Brain microvascular endothelial cell (primary cell): ENCODE measurements around the gene C21orf58.

Experiments
- DNase-seq: peaks from one replicate; pipeline ENCODE4 v3.0.0-alpha.2; 2020
- H3K27ac ChIP-seq: fragments of 250-450 bp; sonication (Bioruptor Pico); 2 replicates; pipeline ENCODE4 v1.5.1; 2020; ENCODE audit warnings: mild to moderate bottlenecking, moderate library complexity
- H3K27me3 ChIP-seq: fragments of 250-450 bp; sonication (Bioruptor Pico); replicated peaks from 2 replicates; pipeline ENCODE4 v1.5.1; 2020; ENCODE audit warnings: mild to moderate bottlenecking
- H3K36me3 ChIP-seq: fragments of 250-450 bp; sonication (Bioruptor Pico); replicated peaks from 2 replicates; pipeline ENCODE4 v1.5.1; 2020; ENCODE audit warnings: mild to moderate bottlenecking
- H3K4me3 ChIP-seq: 2 replicates; pipeline ENCODE4 v1.5.1; 2011; ENCODE audit warnings: low read depth, mild to moderate bottlenecking, control low read depth, low read length, moderate library complexity
- in situ Hi-C: cut with HindIII; loops from 2 replicates; pipeline ENCODE4 v1.10.0; 2017; ENCODE audit warnings: low sequenced_read_pairs, low pct_ligation_motif_present
- TF ChIP-seq, protein P1 (sequence below): IDR thresholded peaks from 2 replicates; pipeline ENCODE4 v1.5.1; 2011; ENCODE audit warnings: low read depth, mild to moderate bottlenecking, moderate library complexity, low read length, control low read depth, inconsistent platforms; ENCODE audit errors: missing control alignments

Gene C21orf58

DNA sequence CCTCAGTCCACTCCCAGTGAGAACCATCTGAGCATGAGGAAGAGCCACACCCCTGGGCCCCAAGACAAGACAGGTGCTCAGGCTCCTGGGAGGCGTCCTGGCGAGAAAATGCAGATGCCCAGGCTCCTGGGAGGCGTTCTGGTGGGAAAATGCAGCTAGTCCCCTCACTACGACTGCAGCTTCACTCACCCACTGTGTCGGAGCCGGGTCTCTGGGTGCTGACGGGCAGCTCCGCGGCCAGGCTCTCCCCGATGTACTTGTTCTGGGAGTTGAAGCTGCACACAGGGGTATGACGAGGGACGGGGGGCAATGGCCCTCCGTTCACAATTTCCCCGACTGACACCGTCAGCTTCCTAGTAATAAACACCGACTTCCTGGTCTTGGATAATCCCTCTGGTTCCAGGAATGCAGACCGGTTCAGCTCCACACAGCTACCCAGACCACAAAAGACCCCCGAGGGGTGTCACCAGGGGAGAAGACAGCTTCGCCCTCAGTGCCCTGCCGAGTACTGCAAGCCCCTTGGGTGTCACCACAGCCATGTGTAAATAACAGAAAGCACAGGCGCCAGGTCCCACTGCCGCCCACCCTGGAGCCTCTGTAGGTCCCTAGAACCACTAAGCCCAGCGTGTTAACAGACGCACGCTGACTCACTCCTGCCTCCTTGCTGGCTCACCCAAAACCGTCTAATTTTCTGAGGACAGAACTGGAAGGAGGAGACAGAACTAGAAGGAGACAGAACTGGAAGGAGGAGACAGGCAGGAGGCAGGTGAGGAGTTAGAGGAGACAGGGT lies 57.7 kb downstream of the C21orf58 start:
- H3K27me3 ChIP-seq: no peaks in the 10 kb centered on the region
- no peak overlapping the region for H3K27ac ChIP-seq
- DNase-seq: no peak
- TF ChIP-seq, protein P1, sequence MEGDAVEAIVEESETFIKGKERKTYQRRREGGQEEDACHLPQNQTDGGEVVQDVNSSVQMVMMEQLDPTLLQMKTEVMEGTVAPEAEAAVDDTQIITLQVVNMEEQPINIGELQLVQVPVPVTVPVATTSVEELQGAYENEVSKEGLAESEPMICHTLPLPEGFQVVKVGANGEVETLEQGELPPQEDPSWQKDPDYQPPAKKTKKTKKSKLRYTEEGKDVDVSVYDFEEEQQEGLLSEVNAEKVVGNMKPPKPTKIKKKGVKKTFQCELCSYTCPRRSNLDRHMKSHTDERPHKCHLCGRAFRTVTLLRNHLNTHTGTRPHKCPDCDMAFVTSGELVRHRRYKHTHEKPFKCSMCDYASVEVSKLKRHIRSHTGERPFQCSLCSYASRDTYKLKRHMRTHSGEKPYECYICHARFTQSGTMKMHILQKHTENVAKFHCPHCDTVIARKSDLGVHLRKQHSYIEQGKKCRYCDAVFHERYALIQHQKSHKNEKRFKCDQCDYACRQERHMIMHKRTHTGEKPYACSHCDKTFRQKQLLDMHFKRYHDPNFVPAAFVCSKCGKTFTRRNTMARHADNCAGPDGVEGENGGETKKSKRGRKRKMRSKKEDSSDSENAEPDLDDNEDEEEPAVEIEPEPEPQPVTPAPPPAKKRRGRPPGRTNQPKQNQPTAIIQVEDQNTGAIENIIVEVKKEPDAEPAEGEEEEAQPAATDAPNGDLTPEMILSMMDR: no peak
- H3K36me3 ChIP-seq: peaks cover 77% of the 10 kb centered on the region
- in situ Hi-C loops: no loop called here
- H3K4me3 ChIP-seq: no peak overlapping the region

DNA sequence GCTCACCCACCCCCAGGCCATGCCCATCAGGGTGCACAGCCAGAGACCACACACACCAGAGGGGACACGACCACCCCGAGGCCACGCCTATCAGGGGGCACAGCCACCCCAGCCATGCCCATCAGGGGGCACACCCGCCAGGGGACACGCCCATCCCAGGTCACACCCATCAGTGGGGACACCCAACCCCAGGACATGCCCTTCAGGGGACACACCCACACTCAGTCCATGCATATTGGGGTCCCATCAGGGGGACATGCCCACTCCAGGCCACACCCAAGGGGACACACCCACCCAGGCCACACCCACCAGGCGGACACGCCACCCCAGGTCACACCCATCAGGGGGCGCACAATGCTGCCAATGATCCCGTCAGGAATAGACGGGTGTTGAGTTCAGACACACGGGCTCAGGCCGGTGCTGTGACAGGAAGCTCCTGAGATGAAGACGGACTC lies 59.0 kb downstream of the C21orf58 start:
- TF ChIP-seq, protein P1: no peak
- no peaks in the 10 kb centered on the region for H3K27me3 ChIP-seq
- DNase-seq: no peak
- H3K36me3 ChIP-seq: peaks cover 77% of the 10 kb centered on the region
- no peak overlapping the region for H3K27ac ChIP-seq
- no peak overlapping the region for H3K4me3 ChIP-seq
- in situ Hi-C loops: no loop called here

DNA sequence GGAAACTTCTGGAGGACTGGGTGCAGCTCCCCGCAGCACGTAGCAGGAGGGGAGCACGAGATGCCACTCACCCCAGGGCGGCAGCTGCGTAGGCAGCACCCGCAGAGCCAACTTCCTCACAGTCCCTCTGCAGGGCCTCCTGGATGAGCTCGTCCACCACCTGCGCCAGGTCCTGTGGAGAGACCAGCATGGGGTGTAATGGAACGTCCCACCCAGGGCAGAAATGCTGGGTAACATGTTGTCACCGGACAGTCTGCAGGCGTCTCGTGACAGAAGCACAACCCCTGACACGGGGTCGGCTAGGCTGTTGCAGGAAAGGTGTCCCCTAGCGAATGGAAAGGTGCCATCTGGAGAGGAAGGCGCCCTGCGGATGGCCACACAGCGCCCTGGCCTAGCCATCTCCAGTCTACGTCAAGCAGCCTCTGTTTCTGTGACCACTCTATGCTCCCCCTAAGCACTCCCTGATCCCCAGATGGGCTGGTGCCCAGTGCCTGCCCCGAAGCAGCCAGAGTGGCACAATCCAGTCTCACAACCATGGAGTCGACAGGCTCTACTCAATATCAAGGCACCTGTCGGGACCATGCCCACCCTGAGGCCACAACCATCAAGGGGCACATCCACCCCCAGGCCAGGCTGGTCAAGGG lies 59.5 kb downstream of the C21orf58 start:
- Histone ChIP-seq H3K27ac (no peak overlapping the region), H3K36me3 (peaks cover 74% of the 10 kb centered on the region), H3K4me3 (no peak overlapping the region), H3K27me3 (no peaks in the 10 kb centered on the region)
- TF ChIP-seq, protein P1: no peak
- no peak for DNase-seq
- in situ Hi-C loops: no loop called here

DNA sequence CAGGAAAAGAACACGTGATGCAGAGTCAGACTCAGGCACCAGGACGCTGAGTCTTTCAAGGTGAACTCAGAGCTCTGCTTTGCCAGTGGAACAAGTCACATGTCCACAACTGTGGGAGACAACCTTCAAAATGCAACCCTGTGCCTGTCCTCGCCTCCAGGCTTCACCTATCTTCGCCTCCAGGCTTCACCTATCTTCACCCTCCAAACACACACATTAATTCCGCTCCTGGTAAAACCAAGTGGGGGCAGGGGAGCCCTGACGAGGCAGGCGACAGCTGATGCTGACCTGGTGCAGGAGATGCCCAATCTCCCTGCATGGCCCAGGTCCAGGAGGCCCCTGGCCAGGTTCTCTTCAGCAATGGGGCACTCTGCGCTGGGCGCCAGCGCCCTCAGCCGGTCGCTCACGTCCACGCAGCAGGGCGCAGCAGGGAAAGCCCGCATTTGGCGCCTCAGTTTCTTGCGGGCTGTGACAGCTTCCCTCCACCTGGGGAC lies 67.1 kb downstream of the C21orf58 start:
- no peak overlapping the region for H3K4me3 ChIP-seq
- H3K27me3 ChIP-seq: no peaks in the 10 kb centered on the region
- TF ChIP-seq, protein P1: no peak
- H3K36me3 ChIP-seq: peaks cover 86% of the 10 kb centered on the region
- no peak for DNase-seq
- in situ Hi-C loops: no loop called here
- H3K27ac ChIP-seq: no peak overlapping the region

DNA sequence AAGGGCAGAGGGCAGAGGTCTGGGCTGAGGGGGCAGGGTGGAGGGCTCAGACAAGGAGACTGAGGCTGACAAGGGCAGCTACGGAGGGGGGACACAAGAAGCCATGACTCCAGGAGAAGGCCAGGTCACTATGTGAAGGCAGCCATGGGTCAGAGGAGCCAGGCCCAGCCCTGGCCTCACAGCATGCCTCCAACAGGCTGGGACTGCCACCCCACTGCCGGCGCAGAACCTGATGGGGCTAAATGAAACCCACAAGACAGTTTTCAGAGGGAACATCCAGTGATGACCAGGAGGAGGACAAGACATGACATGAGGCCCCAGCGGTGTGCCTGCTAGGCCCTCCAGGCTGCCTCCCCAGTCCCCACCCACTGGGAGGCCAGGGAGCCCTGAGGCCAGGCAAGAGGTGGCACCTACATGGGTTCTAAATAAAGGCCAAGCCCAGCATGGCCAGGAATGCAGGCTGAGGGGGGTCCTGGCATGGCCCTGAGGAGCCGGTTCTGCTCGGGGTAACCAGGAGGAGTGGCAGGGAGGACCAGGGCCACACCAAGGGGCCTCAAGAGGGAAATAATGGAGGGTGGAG lies 67.8 kb downstream of the C21orf58 start:
- no peak for DNase-seq
- TF ChIP-seq, protein P1: no peak
- in situ Hi-C loops: no loop called here
- no peak overlapping the region for H3K4me3 ChIP-seq
- H3K27ac ChIP-seq: no peak overlapping the region
- H3K36me3 ChIP-seq: peaks cover 87% of the 10 kb centered on the region
- H3K27me3 ChIP-seq: no peaks in the 10 kb centered on the region
